IMR-90 (cell line): ENCODE results near the gene PRR16. TPM values are rescaled to one million over a fixed set of nuclear protein-coding genes. Genes with fewer than 3 reads are reported as not detected.

ENCODE experiments used
- ATAC-seq: fragments of 200-7000 bp; cut with Tn5 transposase; 2 replicates; pipeline ENCODE4 v1.9.1; 2020; ENCODE audit warnings: low read depth, mild to moderate bottlenecking, moderate library complexity
- BruUV-seq: library from RNA; stranded (reverse); fragments of 400-500 nt; replicated peaks from 2 replicates; lab custom pipeline; 2021; lab: Mats Ljungman, UMichigan
- CTCF ChIA-PET: fragments of 300-600 bp; formaldehyde crosslinking; extraction: SDS; loops from one replicate; lab custom pipeline; 2021; ENCODE audit warnings: antibody characterized with exemption; lab: Yijun Ruan, JAX
- POLR2A ChIA-PET: fragments of 300-600 bp; sonication (Branson Sonifier 250); formaldehyde crosslinking; loops from one replicate; lab custom pipeline; 2022; ENCODE audit warnings: antibody characterized with exemption; ENCODE audit not compliant: unreplicated experiment; lab: Charles Lee
- DNase-seq: peaks from one replicate; pipeline ENCODE4 v3.0.0; 2013
- H2AFZ ChIP-seq: replicated peaks from 2 replicates; pipeline ENCODE3; 2013; ENCODE audit warnings: low read length, mild to moderate bottlenecking; ENCODE audit not compliant: poor library complexity
- H2AK5ac ChIP-seq: 2 replicates; pipeline ENCODE4 v1.6.1; 2013; ENCODE audit warnings: low read depth, low read length, inconsistent platforms
- H2AK9ac ChIP-seq: replicated peaks from 2 replicates; pipeline ENCODE3; 2013; ENCODE audit warnings: mild to moderate bottlenecking, low read depth, low read length, moderate library complexity; ENCODE audit not compliant: poor library complexity
- H2BK120ac ChIP-seq: 2 replicates; pipeline ENCODE4 v1.6.1; 2013; ENCODE audit warnings: low read depth, low read length, inconsistent platforms
- H2BK15ac ChIP-seq: 3 replicates; pipeline ENCODE4 v1.6.1; 2013; ENCODE audit warnings: low read depth, low read length, inconsistent platforms
- H2BK20ac ChIP-seq: 2 replicates; pipeline ENCODE4 v1.6.1; 2013; ENCODE audit warnings: low read depth, mild to moderate bottlenecking, inconsistent platforms, low read length, moderate library complexity
- H2BK5ac ChIP-seq: 2 replicates; pipeline ENCODE4 v1.6.1; 2013; ENCODE audit warnings: mild to moderate bottlenecking, low read depth, low read length, inconsistent platforms; ENCODE audit not compliant: poor library complexity, severe bottlenecking
- H3K14ac ChIP-seq: replicated peaks from 2 replicates; pipeline ENCODE4 v1.6.1; 2013; ENCODE audit warnings: low read depth, low read length, inconsistent platforms
- H3K18ac ChIP-seq: 2 replicates; pipeline ENCODE4 v1.6.1; 2013; ENCODE audit warnings: low read depth, low read length, control low read depth
- H3K23ac ChIP-seq: 2 replicates; pipeline ENCODE4 v1.6.1; 2013; ENCODE audit warnings: low read depth, low read length, inconsistent platforms
- H3K27ac ChIP-seq: 2 replicates; pipeline ENCODE4 v1.5.1; 2013; ENCODE audit warnings: mild to moderate bottlenecking, control low read depth, low read length; ENCODE audit not compliant: insufficient read depth
- H3K27me3 ChIP-seq: 2 replicates; pipeline ENCODE4 v1.6.1; 2013; ENCODE audit warnings: low read length; ENCODE audit not compliant: control insufficient read depth, insufficient read depth
- H3K36me3 ChIP-seq: 2 replicates; pipeline ENCODE4 v1.6.1; 2013; ENCODE audit warnings: low read length, mixed read lengths; ENCODE audit not compliant: control insufficient read depth, insufficient read depth
- H3K4ac ChIP-seq: 2 replicates; pipeline ENCODE4 v1.6.1; 2013; ENCODE audit warnings: low read depth, low read length, inconsistent platforms
- H3K4me1 ChIP-seq: 2 replicates; pipeline ENCODE4 v1.6.1; 2013; ENCODE audit warnings: low read length, mixed read lengths; ENCODE audit not compliant: control insufficient read depth, insufficient read depth
- H3K4me2 ChIP-seq: 2 replicates; pipeline ENCODE4 v1.6.1; 2013; ENCODE audit warnings: low read depth, mild to moderate bottlenecking, control low read depth, low read length, moderate library complexity
- H3K4me3 ChIP-seq: 2 replicates; pipeline ENCODE4 v1.5.1; 2013; ENCODE audit warnings: low read depth, mild to moderate bottlenecking, control low read depth, low read length, moderate library complexity; ENCODE audit not compliant: insufficient read depth
- H3K56ac ChIP-seq: 2 replicates; pipeline ENCODE4 v1.6.1; 2013; ENCODE audit warnings: low read length, inconsistent platforms; ENCODE audit not compliant: insufficient read depth; ENCODE audit errors: extremely low read depth
- H3K79me1 ChIP-seq, 2 experiments: 2 replicates each; pipeline ENCODE4 v1.6.1; 2013; ENCODE audit warnings: low read length in 2 of 2, inconsistent platforms in 1 of 2, low read depth in 1 of 2
- H3K9ac ChIP-seq: 2 replicates; pipeline ENCODE4 v1.6.1; 2013; ENCODE audit warnings: low read depth, low read length, control low read depth
- H3K9me1 ChIP-seq: 2 replicates; pipeline ENCODE4 v1.6.1; 2013; ENCODE audit warnings: low read length, inconsistent platforms; ENCODE audit not compliant: insufficient read depth
- H3K9me3 ChIP-seq: 2 replicates; pipeline ENCODE4 v1.6.1; 2013; ENCODE audit warnings: low read length; ENCODE audit not compliant: control insufficient read depth, insufficient read depth
- H4K20me1 ChIP-seq: 2 replicates; pipeline ENCODE4 v1.6.1; 2013; ENCODE audit warnings: low read length, inconsistent platforms; ENCODE audit not compliant: insufficient read depth
- H4K5ac ChIP-seq: 2 replicates; pipeline ENCODE4 v1.6.1; 2013; ENCODE audit warnings: mild to moderate bottlenecking, low read depth, low read length, control low read depth
- H4K8ac ChIP-seq, 2 experiments: 2 replicates each; pipeline ENCODE4 v1.6.1; 2013; ENCODE audit warnings: low read depth in 2 of 2, low read length in 2 of 2, control low read depth in 1 of 2, inconsistent platforms in 1 of 2
- H4K91ac ChIP-seq: 2 replicates; pipeline ENCODE4 v1.6.1; 2013; ENCODE audit warnings: low read depth, low read length, inconsistent platforms; ENCODE audit not compliant: insufficient read depth
- BHLHE40 ChIP-seq: fragments of 150-350 bp; IDR thresholded peaks from 2 replicates; pipeline ENCODE4 v1.6.1; 2016; ENCODE audit warnings: mild to moderate bottlenecking, low read depth, low read length
- CEBPB ChIP-seq: IDR thresholded peaks from 2 replicates; pipeline ENCODE4 v1.6.1; 2012; ENCODE audit warnings: low read depth, low read length, improper control_type of control experiment
- MAZ ChIP-seq: IDR thresholded peaks from 2 replicates; pipeline ENCODE4 v1.6.1; 2012; ENCODE audit warnings: low read depth, mild to moderate bottlenecking, low read length, improper control_type of control experiment, moderate library complexity, borderline replicate concordance
- MXI1 ChIP-seq: IDR thresholded peaks from 2 replicates; pipeline ENCODE4 v1.6.1; 2012; ENCODE audit warnings: low read depth, mild to moderate bottlenecking, low read length, moderate library complexity, borderline replicate concordance
- RAD21 ChIP-seq: IDR thresholded peaks from 2 replicates; pipeline ENCODE4 v1.6.1; 2012; ENCODE audit warnings: low read length, improper control_type of control experiment
- SMC3 ChIP-seq: fragments of 150-350 bp; IDR thresholded peaks from 2 replicates; pipeline ENCODE4 v1.6.1; 2016; ENCODE audit warnings: low read depth, mild to moderate bottlenecking, antibody characterized with exemption, low read length, moderate library complexity
- WGBS, 2 experiments: methylation state at CpG; one replicate each; pipeline versions ENCODE4 v1.1.5 to v1.1.7; 2013; ENCODE audit warnings: missing lambda C conversion rate in 2 of 2; ENCODE audit not compliant: insufficient read length in 1 of 2; ENCODE audit errors: extremely low coverage in 2 of 2; 5-methylcytosine and 5-hydroxymethylcytosine counted together
- dilution Hi-C: fragments of 300-500 bp; cut with HindIII; formaldehyde crosslinking; loops from one replicate; pipeline ENCODE4 v1.14.3; 2018; ENCODE audit warnings: low sequenced_read_pairs; ENCODE audit not compliant: unreplicated experiment
- in situ Hi-C: fragments of 300-500 bp; cut with MboI; formaldehyde crosslinking; loops from 3 replicates; pipeline ENCODE4 v1.14.3; 2019; ENCODE audit warnings: low sequenced_read_pairs, inconsistent platforms, mixed read lengths
- intact Hi-C: fragments of 100-400 bp; cut with micrococcal nuclease; formaldehyde crosslinking; loops from 2 replicates; pipeline ENCODE4 v1.10.0; 2022
- polyA plus RNA-seq, 3 experiments: library from polyadenylated mRNA; depleted of rRNA; stranded (reverse); fragments of >200 nt; gene quantifications; 2 replicates each; pipeline ENCODE4 v1.2.3, GENCODE V29; 2012; ENCODE audit warnings: low replicate concordance in 1 of 3
- total RNA-seq: library from RNA; depleted of rRNA; stranded (reverse); fragments of >200 nt; gene quantifications from 2 replicates; pipeline ENCODE4 v1.2.3, GENCODE V29; 2012
- TF ChIP-seq, protein P1 (sequence below): fragments of 150-350 bp; IDR thresholded peaks from 2 replicates; pipeline ENCODE4 v1.6.1; 2016; ENCODE audit warnings: low read depth, mild to moderate bottlenecking, low read length, moderate library complexity, borderline replicate concordance

PRR16 gene
- total and polyA plus RNA-seq, 2 of the 4 experiments (the other 2 are of a cell fraction): 9.9 to 45.2 TPM

- no peaks in the 10 kb centered on the region for H4K20me1 ChIP-seq
- POLR2A ChIA-PET: no interaction called here
- peak overlapping the region; percentile 33; the same call in 1 of the 2 replicates for H3K4ac ChIP-seq
- no peaks in the 10 kb centered on the region for H3K36me3 ChIP-seq
- no peak overlapping the region for H3K4me2 ChIP-seq
- H3K4me3 ChIP-seq: no peak overlapping the region
- H3K18ac ChIP-seq: no peak overlapping the region
- H3K23ac ChIP-seq: no peak overlapping the region
- TF ChIP-seq SMC3 (no peak), CEBPB (peak; percentile 57), BHLHE40 (no peak), MAZ (no peak), RAD21 (no peak), MXI1 (no peak)
- TF ChIP-seq, protein P1, sequence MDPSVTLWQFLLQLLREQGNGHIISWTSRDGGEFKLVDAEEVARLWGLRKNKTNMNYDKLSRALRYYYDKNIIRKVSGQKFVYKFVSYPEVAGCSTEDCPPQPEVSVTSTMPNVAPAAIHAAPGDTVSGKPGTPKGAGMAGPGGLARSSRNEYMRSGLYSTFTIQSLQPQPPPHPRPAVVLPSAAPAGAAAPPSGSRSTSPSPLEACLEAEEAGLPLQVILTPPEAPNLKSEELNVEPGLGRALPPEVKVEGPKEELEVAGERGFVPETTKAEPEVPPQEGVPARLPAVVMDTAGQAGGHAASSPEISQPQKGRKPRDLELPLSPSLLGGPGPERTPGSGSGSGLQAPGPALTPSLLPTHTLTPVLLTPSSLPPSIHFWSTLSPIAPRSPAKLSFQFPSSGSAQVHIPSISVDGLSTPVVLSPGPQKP: no peak
- no peak overlapping the region for H2AFZ ChIP-seq
- no peaks in the 10 kb centered on the region for H3K9me3 ChIP-seq
- no peak overlapping the region; the same call in 1 of the 2 replicates for H2AK5ac ChIP-seq
- H3K14ac ChIP-seq: no peak overlapping the region
- H3K79me1 ChIP-seq: peaks cover 13 to 44% of the 10 kb centered on the region in 2 experiments
- H3K9me1 ChIP-seq: no peaks in the 10 kb centered on the region
- no peak overlapping the region for H4K91ac ChIP-seq
- DNase-seq (peak; percentile 36), ATAC-seq (peak; percentile 85)
- no peak overlapping the region for H2BK5ac ChIP-seq
- no peaks in the 10 kb centered on the region for H3K27me3 ChIP-seq
- in situ Hi-C loops: no loop called here
- H4K5ac ChIP-seq: no peak overlapping the region
- H2AK9ac ChIP-seq: no peak overlapping the region
- CTCF ChIA-PET: no interaction called here
- intact Hi-C loops: loop anchor here (10.0 kb wide), 1 partner anchor 474 kb away; no protein-coding TSS in a partner anchor
- no peak overlapping the region for H2BK15ac ChIP-seq
- H3K9ac ChIP-seq: no peak overlapping the region
- no CpG with 5 or more reads among the region's 2 CpGs for WGBS, 2 experiments
- dilution Hi-C loops: no loop called here
- BruUV-seq: no TSS peak
- peaks cover 3% of the 10 kb centered on the region for H3K4me1 ChIP-seq
- peak overlapping the region; percentile 4; the same call in 1 of the 2 replicates for H2BK120ac ChIP-seq
- 0 out of 4 replicates have a peak overlapping the region, but pooled peaks of 1 of the 2 experiments have one; percentile 33 for H4K8ac ChIP-seq
- no peak overlapping the region for H3K27ac ChIP-seq
- H2BK20ac ChIP-seq: no peak overlapping the region
- no peak overlapping the region for H3K56ac ChIP-seq
These were observed 64.5 kb downstream of the PRR16 start for GRCh38 chr5:120528609-120529008.
